Esophagus muscularis mucosa (tissue), 4 donors: Measurements from ENCODE around the gene TTC39C. TPM values are rescaled to one million over a fixed set of nuclear protein-coding genes. Genes with fewer than 3 reads are reported as not detected.

ENCODE experiments used
- DNase-seq: peaks from one replicate; pipeline ENCODE4 v3.0.0-alpha.2; 2017; ENCODE audit errors: extremely low spot score
- H3K27ac ChIP-seq, 4 donors: fragments of 200-600 bp; sonication (generic); replicated peaks in 1 of 4; 1 replicate in 3 of 4; 2 replicates in 1 of 4; pipeline ENCODE4 v1.5.1; 2016 to 2019; ENCODE audit warnings: mild to moderate bottlenecking in 1 of 4
- H3K27me3 ChIP-seq, 4 donors: fragments of 200-600 bp; sonication (generic); one replicate each; pipeline versions ENCODE4 v1.5.1 to v1.6.0; 2016 to 2019
- H3K36me3 ChIP-seq, 4 donors: fragments of 200-600 bp; sonication (generic); one replicate each; pipeline ENCODE4 v1.5.1; 2016 to 2019
- H3K4me1 ChIP-seq, 4 donors: fragments of 200-600 bp; sonication (generic); one replicate each; pipeline ENCODE4 v1.5.1; 2016 to 2019
- H3K4me3 ChIP-seq, 4 donors: fragments of 200-600 bp; sonication (generic); 1 replicate in 2 of 4; 2 replicates in 2 of 4; pipeline ENCODE4 v1.5.1; 2016 to 2019; ENCODE audit warnings: mild to moderate bottlenecking in 4 of 4, moderate library complexity in 1 of 4
- H3K9me3 ChIP-seq, 4 donors: fragments of 200-600 bp; sonication (generic); 1 replicate in 3 of 4; 2 replicates in 1 of 4; pipeline ENCODE4 v1.5.1; 2016 to 2019
- EP300 ChIP-seq: sonication (generic); formaldehyde crosslinking; IDR thresholded peaks from one replicate; pipeline ENCODE4 v1.6.1; 2017; ENCODE audit warnings: antibody characterized with exemption
- POLR2A ChIP-seq: fragments of 450-650 bp; IDR thresholded peaks from one replicate; pipeline ENCODE4 v1.6.1; 2017; ENCODE audit warnings: antibody characterized with exemption, moderate library complexity, mild to moderate bottlenecking, low read depth
- POLR2AphosphoS5 ChIP-seq, 2 donors: sonication (generic); formaldehyde crosslinking; IDR thresholded peaks; one replicate each; pipeline ENCODE4 v1.6.1; 2017; ENCODE audit warnings: antibody characterized with exemption in 2 of 2
- WGBS: methylation state at CpG from one replicate; pipeline ENCODE4 v1.1.5; 2018; 5-methylcytosine and 5-hydroxymethylcytosine counted together
- intact Hi-C: fragments of 100-400 bp; cut with DNase I; formaldehyde crosslinking; loops from one replicate; pipeline ENCODE4 v1.15.1; 2023
- total RNA-seq, 4 donors: library from RNA; depleted of rRNA; stranded (reverse); fragments of >200 nt; gene quantifications; one replicate each; pipeline versions ENCODE4 v1.1.0 to v1.2.1, GENCODE V29; 2016
- TF ChIP-seq, protein P1 (sequence below), 3 experiments: fragments of 200-600 bp in 2 of 3; fragments of 450-650 bp in 1 of 3; sonication (generic) in 2 of 3; IDR thresholded peaks; one replicate each; pipeline ENCODE4 v1.5.1; 2017 to 2019; ENCODE audit warnings: antibody characterized with exemption in 3 of 3, mild to moderate bottlenecking in 2 of 3, moderate library complexity in 1 of 3

Gene TTC39C
- total RNA-seq, 4 donors from 2014 or later = 32.3 to 45.4 (median 34.8) TPM

DNA sequence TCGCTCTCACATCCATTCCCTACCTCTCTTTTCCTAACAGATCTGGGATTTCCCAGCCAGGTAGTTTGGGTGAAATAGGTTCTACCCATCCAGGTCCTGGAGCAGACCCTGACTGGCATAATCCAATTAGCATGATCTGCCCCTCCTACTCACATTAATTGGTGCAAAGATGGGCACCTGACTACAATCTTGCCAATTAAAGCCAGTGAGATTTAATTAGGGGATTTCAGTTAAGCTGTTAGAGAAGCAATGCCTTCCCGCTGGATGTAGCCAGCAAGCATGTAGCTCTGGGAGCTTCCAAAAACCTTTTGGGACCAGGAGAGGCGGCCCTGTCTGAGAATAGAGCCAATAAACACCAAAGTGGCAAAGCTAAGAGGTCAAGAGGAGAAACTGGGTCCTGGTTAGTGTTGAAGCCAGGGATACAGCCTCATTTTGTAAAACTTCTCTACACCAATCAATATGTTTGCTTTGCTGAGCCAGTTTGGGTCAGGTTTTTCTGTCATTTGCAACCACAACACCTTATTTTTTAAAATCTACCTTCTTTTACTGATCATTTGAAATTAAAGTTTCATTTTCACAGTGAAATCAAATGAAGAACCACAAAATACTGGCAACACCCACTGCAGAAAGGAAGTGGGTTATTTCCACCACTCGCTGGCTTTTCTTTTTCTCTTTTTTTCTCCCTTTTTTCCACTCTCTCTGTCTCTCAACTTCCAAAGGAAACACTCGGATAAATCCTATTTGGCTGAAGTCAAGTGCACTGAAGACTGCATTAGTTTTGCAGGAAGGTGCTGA is 3.2 kb upstream of the TTC39C start:
- H3K27me3 ChIP-seq = no peaks in the 10 kb centered on the region
- no peak overlapping the region for H3K27ac ChIP-seq
- no peaks in the 10 kb centered on the region for H3K9me3 ChIP-seq
- no peaks in the 10 kb centered on the region for H3K36me3 ChIP-seq
- TF ChIP-seq POLR2A (no peak), EP300 (no peak), POLR2AphosphoS5 (IDR thresholded peaks at IDR 0.05) (no peak)
- TF ChIP-seq, protein P1, sequence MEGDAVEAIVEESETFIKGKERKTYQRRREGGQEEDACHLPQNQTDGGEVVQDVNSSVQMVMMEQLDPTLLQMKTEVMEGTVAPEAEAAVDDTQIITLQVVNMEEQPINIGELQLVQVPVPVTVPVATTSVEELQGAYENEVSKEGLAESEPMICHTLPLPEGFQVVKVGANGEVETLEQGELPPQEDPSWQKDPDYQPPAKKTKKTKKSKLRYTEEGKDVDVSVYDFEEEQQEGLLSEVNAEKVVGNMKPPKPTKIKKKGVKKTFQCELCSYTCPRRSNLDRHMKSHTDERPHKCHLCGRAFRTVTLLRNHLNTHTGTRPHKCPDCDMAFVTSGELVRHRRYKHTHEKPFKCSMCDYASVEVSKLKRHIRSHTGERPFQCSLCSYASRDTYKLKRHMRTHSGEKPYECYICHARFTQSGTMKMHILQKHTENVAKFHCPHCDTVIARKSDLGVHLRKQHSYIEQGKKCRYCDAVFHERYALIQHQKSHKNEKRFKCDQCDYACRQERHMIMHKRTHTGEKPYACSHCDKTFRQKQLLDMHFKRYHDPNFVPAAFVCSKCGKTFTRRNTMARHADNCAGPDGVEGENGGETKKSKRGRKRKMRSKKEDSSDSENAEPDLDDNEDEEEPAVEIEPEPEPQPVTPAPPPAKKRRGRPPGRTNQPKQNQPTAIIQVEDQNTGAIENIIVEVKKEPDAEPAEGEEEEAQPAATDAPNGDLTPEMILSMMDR (IDR thresholded peaks at IDR 0.05) = no peak
- 82% methylated on average over 5 of the region's 5 CpGs for WGBS
- peaks cover 10 to 23% (median 14%) of the 10 kb centered on the region in 4 donors for H3K4me1 ChIP-seq
- no peak overlapping the region for H3K4me3 ChIP-seq
- intact Hi-C loops = loop anchor here (5.0 to 10.0 kb wide), 3 partner anchors 57 to 177 kb away; no protein-coding TSS in a partner anchor
- no peak for DNase-seq

DNA sequence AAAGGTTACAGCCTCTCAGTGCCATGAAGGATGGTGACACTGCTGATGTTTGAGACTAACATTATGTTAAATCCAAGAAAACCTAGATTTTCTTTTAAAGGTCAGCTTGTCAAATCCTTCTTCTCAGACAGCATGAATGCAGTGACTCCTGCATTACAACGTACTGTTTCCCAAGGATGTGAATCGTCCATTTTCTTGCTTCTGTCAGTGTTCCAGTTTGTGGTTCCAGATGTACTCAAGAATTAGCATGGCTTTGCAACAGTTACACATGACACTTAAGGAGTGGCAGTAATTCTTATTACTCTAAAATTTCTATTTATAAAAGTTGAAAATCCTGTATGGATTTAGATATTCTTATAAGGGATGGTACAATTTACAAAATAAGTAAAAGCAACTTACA is 1.5 kb upstream of the TTC39C start:
- Histone ChIP-seq H3K4me3 (no peak overlapping the region), H3K27me3 (no peaks in the 10 kb centered on the region), H3K4me1 (peaks cover 10 to 31% (median 24%) of the 10 kb centered on the region in 4 donors), H3K9me3 (no peaks in the 10 kb centered on the region), H3K27ac (no peak overlapping the region), H3K36me3 (no peaks in the 10 kb centered on the region)
- peak; percentile 39 for DNase-seq
- intact Hi-C loops = loop anchor here (5.0 to 10.0 kb wide), 3 partner anchors 58 to 178 kb away; no protein-coding TSS in a partner anchor
- WGBS = 64% methylated on average over 2 of the region's 2 CpGs
- TF ChIP-seq, protein P1 (IDR thresholded peaks at IDR 0.05) = no peak
- TF ChIP-seq EP300 (no peak), POLR2AphosphoS5 (IDR thresholded peaks at IDR 0.05) (no peak), POLR2A (no peak)

DNA sequence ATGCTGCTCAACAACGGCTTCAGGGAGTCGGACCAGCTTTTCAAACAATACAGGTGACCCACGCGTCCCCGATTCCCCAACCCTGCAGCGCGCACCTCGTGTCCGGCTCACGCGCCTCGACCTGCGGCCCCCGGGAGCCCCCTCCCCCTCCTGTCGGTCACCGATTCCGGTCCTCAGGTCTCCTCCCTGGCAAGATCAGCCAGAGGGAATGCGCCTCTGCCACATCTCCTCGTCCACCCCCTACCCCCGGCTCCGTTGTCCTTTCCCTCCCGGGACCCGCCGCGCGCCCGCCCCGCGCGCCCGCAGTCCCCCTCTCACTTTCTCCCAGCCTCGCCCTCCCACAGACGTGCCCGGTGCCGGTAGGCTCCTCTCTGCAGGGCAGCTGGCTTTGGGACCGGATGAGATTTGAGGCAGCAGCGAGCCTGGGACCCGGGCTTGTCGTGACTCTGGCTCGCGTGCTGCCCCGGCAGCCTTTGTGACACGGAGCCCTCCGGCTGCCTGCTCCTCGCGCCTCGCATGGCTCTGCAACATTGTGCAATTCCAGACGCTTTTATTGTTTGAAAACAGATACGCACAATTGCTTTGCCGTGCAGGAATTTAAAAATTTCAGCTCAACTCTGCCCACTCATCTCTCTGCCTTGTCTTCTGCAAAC is 558 bp downstream of the TTC39C start:
- no peak for DNase-seq
- H3K9me3 ChIP-seq = no peaks in the 10 kb centered on the region
- H3K4me3 ChIP-seq = peak overlapping the region; percentile 71 to 96 (median 82)
- no peaks in the 10 kb centered on the region for H3K27me3 ChIP-seq
- H3K36me3 ChIP-seq = peaks cover 0 to 3% (median 0%) of the 10 kb centered on the region in 4 donors
- intact Hi-C loops = loop anchor here (5.0 to 10.0 kb wide), 3 partner anchors 60 to 180 kb away; no protein-coding TSS in a partner anchor
- TF ChIP-seq EP300 (no peak), POLR2AphosphoS5 (IDR thresholded peaks at IDR 0.05) (peak in 1 of 2 donors; percentile 72), POLR2A (no peak)
- TF ChIP-seq, protein P1 (IDR thresholded peaks at IDR 0.05) = no peak
- peak overlapping the region; percentile 81 to 91 (median 86) for H3K27ac ChIP-seq
- peaks cover 10 to 31% (median 24%) of the 10 kb centered on the region in 4 donors for H3K4me1 ChIP-seq
- WGBS = 2% methylated on average over 18 of the region's 50 CpGs

DNA sequence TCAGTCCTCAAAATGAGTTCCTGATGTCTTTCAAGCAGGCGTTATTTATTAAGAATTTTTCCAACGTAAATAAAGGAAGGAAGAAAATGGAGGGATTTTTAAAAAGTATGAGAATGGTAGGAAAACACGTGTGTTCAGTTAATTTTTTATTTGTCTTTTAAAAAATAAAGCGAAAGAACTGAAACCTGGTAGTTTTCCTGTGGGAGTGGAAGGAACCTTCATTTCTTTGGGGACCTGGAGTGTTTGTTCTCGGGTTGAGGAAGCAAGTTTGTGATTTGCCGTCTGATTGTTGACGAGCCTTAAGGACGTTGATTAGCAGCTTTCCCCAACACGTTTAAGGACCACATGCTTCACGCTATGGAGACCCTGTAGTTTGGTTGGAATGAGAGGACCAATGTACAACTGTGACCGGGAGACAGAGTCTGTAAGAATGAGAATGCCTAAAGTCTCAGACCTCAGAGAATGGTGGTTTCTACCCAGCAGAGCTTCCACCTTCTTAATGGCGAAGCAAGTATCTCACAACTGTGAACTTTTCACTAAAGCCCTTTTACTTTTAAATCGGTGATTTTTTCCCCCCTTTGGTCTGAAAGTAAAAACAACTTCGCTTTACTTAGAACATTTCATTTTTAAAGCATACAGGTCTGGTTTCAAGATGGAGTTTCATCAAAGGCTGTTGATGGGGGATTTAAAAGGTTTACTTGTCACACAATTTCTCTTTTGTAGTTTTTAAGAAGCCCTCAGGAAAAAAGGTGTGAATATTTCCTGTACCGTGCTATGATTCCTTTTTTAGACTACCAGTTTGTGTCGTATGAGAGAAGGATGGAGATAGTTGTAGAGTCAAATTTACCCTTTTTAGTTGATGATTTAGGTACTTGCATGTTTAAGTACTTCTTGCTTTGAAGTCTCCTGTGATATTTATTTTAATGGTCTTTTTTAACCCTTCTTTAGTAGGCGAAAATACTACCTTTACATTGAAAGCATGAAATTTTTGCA is 1.4 kb downstream of the TTC39C start:
- intact Hi-C loops = loop anchor here (10.0 kb wide), 2 partner anchors 61 to 181 kb away; no protein-coding TSS in a partner anchor
- H3K4me3 ChIP-seq = peak overlapping the region; percentile 71 to 96 (median 82)
- peaks cover 10 to 31% (median 24%) of the 10 kb centered on the region in 4 donors for H3K4me1 ChIP-seq
- no peak for DNase-seq
- 44% methylated on average over 17 of the region's 17 CpGs for WGBS
- H3K27ac ChIP-seq = peak overlapping the region; percentile 81 to 91 (median 86)
- peaks cover 0 to 6% (median 0%) of the 10 kb centered on the region in 4 donors for H3K36me3 ChIP-seq
- no peak for TF ChIP-seq EP300
- TF ChIP-seq POLR2AphosphoS5 (IDR thresholded peaks at IDR 0.05) = no peak
- TF ChIP-seq, protein P1 (IDR thresholded peaks at IDR 0.05) = no peak
- no peak for TF ChIP-seq POLR2A
- H3K9me3 ChIP-seq = no peaks in the 10 kb centered on the region
- H3K27me3 ChIP-seq = no peaks in the 10 kb centered on the region
